ENCODE results near the gene NOP9.
A peak's percentile ranks its signal among the peaks of the same experiment; 100 is the strongest.

The NOP9 gene

DNA sequence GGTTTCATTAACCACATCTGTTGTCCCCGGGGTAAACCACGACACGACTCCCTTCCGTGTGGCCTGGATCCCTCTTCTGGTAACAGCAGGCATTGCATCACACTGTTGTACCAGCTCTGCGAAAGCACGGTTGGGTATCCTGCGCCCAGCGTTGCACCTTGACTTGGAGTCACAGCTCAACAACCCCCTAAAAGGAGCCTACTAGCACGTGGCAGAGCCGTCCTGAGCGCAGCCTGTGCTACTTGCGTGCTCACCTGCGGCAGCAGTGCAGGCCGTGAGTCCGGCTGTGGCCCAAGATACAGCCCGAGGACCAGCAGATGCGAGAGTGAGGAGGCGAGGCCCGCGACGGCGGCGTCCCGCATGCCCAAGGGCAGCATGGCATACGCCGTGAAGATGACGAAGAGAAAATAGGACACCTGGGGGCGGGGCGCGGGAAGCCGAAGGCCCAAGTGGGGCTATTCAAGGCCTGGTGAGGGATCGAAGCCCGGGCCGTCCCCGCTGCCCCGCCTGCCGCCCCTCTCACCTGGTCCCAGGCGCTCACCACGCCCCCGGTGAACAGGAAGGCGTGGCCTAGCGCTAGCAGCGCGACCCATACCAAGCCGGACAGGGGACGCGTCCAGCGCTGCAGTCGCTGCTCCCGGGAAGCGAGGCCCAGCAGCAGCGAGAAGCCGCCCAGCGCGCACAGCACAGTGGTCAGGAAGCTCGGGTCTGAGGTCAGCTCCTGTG, 32.8 kb downstream of the NOP9 start:
- peak overlapping the region; percentile 96 for H3K4me2 ChIP-seq (ENCODE audit: low read depth, low read length)
- no peak overlapping the region; the same call in 1 of the 2 replicates for H3K9ac ChIP-seq (ENCODE audit: low read length)
- H3K79me2 ChIP-seq (ENCODE audit: low read length) = no peaks in the 10 kb centered on the region
- H3K4me3 ChIP-seq (ENCODE audit: low read length) = peak overlapping the region; percentile 55
- H3K27me3 ChIP-seq (replicated peaks; ENCODE audit: insufficient read depth, low read length) = no peaks in the 10 kb centered on the region
- H2AFZ ChIP-seq (ENCODE audit: low read length) = peak overlapping the region; percentile 71
- H4K20me1 ChIP-seq (ENCODE audit: insufficient read depth, low read length) = no peaks in the 10 kb centered on the region
- no peak overlapping the region for H3K27ac ChIP-seq (ENCODE audit: low read length)
- H3K4me1 ChIP-seq (ENCODE audit: low read length) = 0 out of 2 replicates have a peak, but pooled peaks cover 3% of the 10 kb centered on the region
- peak; percentile 83 for DNase-seq
- TF ChIP-seq EZH2 (optimal IDR thresholded peaks at IDR 0.05; ENCODE audit: low read depth, low read length) = no peak
- TF ChIP-seq, protein P1, sequence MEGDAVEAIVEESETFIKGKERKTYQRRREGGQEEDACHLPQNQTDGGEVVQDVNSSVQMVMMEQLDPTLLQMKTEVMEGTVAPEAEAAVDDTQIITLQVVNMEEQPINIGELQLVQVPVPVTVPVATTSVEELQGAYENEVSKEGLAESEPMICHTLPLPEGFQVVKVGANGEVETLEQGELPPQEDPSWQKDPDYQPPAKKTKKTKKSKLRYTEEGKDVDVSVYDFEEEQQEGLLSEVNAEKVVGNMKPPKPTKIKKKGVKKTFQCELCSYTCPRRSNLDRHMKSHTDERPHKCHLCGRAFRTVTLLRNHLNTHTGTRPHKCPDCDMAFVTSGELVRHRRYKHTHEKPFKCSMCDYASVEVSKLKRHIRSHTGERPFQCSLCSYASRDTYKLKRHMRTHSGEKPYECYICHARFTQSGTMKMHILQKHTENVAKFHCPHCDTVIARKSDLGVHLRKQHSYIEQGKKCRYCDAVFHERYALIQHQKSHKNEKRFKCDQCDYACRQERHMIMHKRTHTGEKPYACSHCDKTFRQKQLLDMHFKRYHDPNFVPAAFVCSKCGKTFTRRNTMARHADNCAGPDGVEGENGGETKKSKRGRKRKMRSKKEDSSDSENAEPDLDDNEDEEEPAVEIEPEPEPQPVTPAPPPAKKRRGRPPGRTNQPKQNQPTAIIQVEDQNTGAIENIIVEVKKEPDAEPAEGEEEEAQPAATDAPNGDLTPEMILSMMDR (IDR thresholded peaks at IDR 0.05; ENCODE audit: low read length) = peak; percentile 63
- H3F3A ChIP-seq (ENCODE audit: insufficient read depth, low read length) = no peaks in the 10 kb centered on the region
- no peaks in the 10 kb centered on the region for H3K9me2 ChIP-seq (replicated peaks; ENCODE audit: insufficient read depth, low read length)
- H3K9me3 ChIP-seq (replicated peaks; ENCODE audit: insufficient read depth, low read length) = no peaks in the 10 kb centered on the region
- no peaks in the 10 kb centered on the region for H3K36me3 ChIP-seq (replicated peaks; ENCODE audit: insufficient read depth, low read length)

DNA sequence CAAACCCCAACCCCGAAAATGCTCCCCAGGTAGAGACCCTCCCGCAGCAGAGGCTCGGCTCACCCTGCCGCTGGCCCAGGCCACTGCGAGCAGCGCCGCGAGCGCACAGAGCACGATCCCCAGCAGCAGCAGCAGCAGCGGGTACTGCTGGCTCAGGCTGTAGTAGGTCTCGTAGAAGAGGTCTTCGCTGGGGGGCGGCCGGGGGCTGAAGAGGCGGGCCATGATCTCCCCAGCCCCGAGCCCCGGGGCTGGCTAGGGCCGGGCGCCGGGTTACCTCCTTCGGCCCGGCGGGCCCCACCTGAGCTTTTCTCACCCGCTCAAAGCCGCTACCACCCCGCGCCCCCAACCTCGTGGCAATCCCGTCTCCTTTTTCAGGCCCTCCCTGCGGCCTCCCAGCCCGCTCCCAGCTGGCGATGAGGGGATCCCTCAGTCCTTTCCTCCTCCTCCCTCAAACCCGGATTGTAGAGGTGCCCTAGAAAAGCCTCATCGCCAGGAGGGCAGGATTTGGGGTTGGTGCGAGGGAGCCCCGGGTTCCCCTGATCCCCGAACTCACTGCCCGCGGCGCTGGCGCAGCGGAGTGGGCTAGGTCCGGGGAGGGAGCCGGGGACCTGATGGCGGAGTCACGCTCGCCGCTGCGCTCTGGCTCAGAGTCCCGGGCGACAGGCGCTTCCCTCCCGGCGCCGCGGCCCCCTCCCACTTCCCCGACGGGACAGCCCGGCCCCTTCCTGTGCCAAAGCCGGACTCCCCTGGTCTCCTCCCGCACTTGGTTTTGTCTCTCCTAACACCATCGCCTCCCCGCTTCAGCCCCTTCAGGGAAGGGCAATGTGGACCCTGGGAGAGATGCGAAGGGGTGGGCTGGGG, 35.0 kb downstream of the NOP9 start, which contains the start of gene ADCY4:
Gene ADCY4 (minus strand): TSS at position 641 of the 861 bp plus-strand sequence. CDS start 419 bp downstream, at position 222.
- H3F3A ChIP-seq (ENCODE audit: insufficient read depth, low read length) = no peaks in the 10 kb centered on the region
- H2AFZ ChIP-seq (ENCODE audit: low read length) = peak within 1 kb of the TSS; percentile 51; the same call in 1 of the 2 replicates
- H3K9ac ChIP-seq (ENCODE audit: low read length) = no peak within 1 kb of the TSS
- H3K27me3 ChIP-seq (replicated peaks; ENCODE audit: insufficient read depth, low read length) = no peaks in the 10 kb centered on the region
- H3K79me2 ChIP-seq (ENCODE audit: low read length) = no peaks in the 10 kb centered on the region
- H3K4me3 ChIP-seq (ENCODE audit: low read length) = peak within 1 kb of the TSS; percentile 58; the same call in 1 of the 2 replicates
- H3K4me1 ChIP-seq (ENCODE audit: low read length) = 0 out of 2 replicates have a peak, but pooled peaks cover 3% of the 10 kb centered on the region
- H3K36me3 ChIP-seq (replicated peaks; ENCODE audit: insufficient read depth, low read length) = no peaks in the 10 kb centered on the region
- no peaks in the 10 kb centered on the region for H3K9me2 ChIP-seq (replicated peaks; ENCODE audit: insufficient read depth, low read length)
- no peaks in the 10 kb centered on the region for H3K9me3 ChIP-seq (replicated peaks; ENCODE audit: insufficient read depth, low read length)
- TF ChIP-seq EZH2 (optimal IDR thresholded peaks at IDR 0.05; ENCODE audit: low read depth, low read length) (no peak), EZH2phosphoT487 (IDR thresholded peaks at IDR 0.05; ENCODE audit: low read length) (no peak)
- TF ChIP-seq, protein P1 (IDR thresholded peaks at IDR 0.05; ENCODE audit: low read length) = no peak
- H3K4me2 ChIP-seq (ENCODE audit: low read depth, low read length) = peak within 1 kb of the TSS; percentile 96
- no peaks in the 10 kb centered on the region for H4K20me1 ChIP-seq (ENCODE audit: insufficient read depth, low read length)
- no peak within 1 kb of the TSS for H3K27ac ChIP-seq (ENCODE audit: low read length)
- DNase-seq = no peak

DNA sequence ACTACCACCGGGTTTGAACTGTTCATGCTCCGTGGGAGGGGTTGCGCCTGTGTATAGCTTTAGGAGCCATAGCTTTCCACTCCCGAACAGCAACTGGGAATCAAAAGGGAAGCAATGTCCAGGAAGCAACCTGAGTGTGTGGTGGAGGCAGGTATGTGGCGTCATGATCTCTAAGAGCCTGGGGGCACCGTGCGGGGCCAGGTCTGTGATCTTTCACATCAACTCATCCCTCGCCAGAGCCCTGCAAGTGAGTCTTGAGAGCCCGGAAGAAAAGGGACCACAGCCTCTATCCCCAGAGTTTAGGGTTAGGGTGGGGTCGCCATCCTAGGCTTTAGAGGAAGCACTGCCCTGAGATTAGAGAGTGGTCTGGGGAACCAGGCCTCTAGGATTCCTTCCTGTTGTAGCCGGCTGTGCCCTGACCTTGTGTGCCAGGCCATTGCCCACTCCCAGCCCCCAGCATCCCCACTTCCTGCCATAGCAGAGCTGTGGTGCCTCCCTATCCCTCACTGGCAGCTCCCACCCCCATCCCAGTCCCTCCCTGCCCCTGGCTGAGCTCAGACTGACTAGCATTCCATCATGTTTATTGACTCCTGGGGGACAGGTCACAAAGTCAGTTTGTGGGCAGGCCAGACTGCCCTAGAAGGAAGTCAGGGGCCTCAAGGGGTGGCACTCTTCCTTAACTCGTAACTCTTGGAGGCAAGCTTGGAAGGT, 36.0 kb downstream of the NOP9 start:
- Histone ChIP-seq H3K4me3 (ENCODE audit: low read length) (no peak overlapping the region), H3K9me3 (replicated peaks; ENCODE audit: insufficient read depth, low read length) (no peaks in the 10 kb centered on the region), H3K9ac (ENCODE audit: low read length) (no peak overlapping the region), H3K79me2 (ENCODE audit: low read length) (no peaks in the 10 kb centered on the region), H4K20me1 (ENCODE audit: insufficient read depth, low read length) (no peaks in the 10 kb centered on the region), H3K27me3 (replicated peaks; ENCODE audit: insufficient read depth, low read length) (no peaks in the 10 kb centered on the region), H3F3A (ENCODE audit: insufficient read depth, low read length) (no peaks in the 10 kb centered on the region), H3K9me2 (replicated peaks; ENCODE audit: insufficient read depth, low read length) (no peaks in the 10 kb centered on the region), H3K27ac (ENCODE audit: low read length) (no peak overlapping the region), H2AFZ (ENCODE audit: low read length) (no peak overlapping the region), H3K36me3 (replicated peaks; ENCODE audit: insufficient read depth, low read length) (no peaks in the 10 kb centered on the region), H3K4me1 (ENCODE audit: low read length) (0 out of 2 replicates have a peak, but pooled peaks cover 3% of the 10 kb centered on the region), H3K4me2 (ENCODE audit: low read depth, low read length) (no peak overlapping the region)
- TF ChIP-seq EZH2phosphoT487 (IDR thresholded peaks at IDR 0.05; ENCODE audit: low read length) = no peak
- TF ChIP-seq, protein P1 (IDR thresholded peaks at IDR 0.05; ENCODE audit: low read length) = no peak
- TF ChIP-seq EZH2 (optimal IDR thresholded peaks at IDR 0.05; ENCODE audit: low read depth, low read length) = no peak
- DNase-seq = no peak
